ENCODE measurements around the gene GPC6. TPM values are rescaled to one million over a fixed set of nuclear protein-coding genes. Genes with fewer than 3 reads are reported as not detected.

GPC6 gene
- total RNA-seq, 2 experiments from 2014 or later = not detected

DNA sequence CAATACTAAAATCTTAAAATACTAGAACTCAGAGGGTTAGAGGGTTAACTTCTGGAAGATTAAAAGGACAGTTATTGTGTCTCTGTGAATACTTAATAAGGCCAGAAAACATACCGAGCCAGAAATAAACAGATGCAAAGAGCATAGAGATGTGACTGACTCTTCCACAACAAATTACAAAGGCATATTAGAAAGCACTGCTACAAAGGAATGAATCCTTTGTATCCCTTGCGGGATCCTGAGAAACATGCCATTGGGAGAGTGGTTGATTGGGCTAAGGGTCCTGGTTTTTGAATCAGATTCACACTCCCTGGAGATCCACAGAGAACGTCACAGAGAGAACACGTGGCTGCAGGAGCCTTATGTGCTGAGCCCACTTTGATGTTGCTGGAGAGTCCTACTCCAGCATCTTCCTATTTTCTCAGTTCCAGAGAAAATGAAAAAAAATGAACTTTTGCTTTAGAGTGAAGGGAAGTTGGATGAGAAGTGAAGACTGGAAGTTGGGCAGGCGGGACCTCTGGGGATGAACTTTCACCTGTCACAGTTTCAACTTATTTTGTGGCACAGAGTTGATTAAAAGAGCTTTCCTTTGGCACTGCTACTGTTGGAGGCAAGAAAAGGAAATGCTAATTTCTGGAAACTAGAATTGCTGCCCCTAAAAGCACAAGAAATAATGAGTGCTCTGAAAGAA lies 943.0 kb downstream of the GPC6 start:
- Histone ChIP-seq H3K79me2 (ENCODE audit: insufficient read depth, low read depth, low read length) (no peaks in the 10 kb centered on the region), H3K4me2 (ENCODE audit: low read length) (no peak overlapping the region), H3K4me3 (ENCODE audit: low read depth, low read length, poor library complexity, severe bottlenecking) (no peak overlapping the region), H3K36me3 (ENCODE audit: insufficient read depth, low read length) (no peaks in the 10 kb centered on the region), H3K4me1 (ENCODE audit: insufficient read depth, low read length, poor library complexity, severe bottlenecking) (no peaks in the 10 kb centered on the region), H4K20me1 (ENCODE audit: insufficient read depth, low read length) (no peaks in the 10 kb centered on the region), H2AFZ (ENCODE audit: low read length) (no peak overlapping the region), H3K9me2 (ENCODE audit: insufficient read depth, low read length) (no peaks in the 10 kb centered on the region), H3K9me3 (ENCODE audit: low read length) (no peaks in the 10 kb centered on the region), H3K27ac (ENCODE audit: low read depth, low read length, poor library complexity, severe bottlenecking) (no peak overlapping the region)
- no TSS peak for BruUV-seq (replicated peaks)
- DNase-seq (ENCODE audit: low spot score) = no peak
- ChIA-PET POLR2A (no interaction called here), CTCF (ENCODE audit: unreplicated experiment) (no interaction called here)
- intact Hi-C loops (cut with micrococcal nuclease; ENCODE audit: unreplicated experiment) = no loop called here
- no peak for TF ChIP-seq EZH2phosphoT487 (IDR thresholded peaks at IDR 0.05; ENCODE audit: borderline replicate concordance, low read depth, low read length)
- TF ChIP-seq, protein P1, sequence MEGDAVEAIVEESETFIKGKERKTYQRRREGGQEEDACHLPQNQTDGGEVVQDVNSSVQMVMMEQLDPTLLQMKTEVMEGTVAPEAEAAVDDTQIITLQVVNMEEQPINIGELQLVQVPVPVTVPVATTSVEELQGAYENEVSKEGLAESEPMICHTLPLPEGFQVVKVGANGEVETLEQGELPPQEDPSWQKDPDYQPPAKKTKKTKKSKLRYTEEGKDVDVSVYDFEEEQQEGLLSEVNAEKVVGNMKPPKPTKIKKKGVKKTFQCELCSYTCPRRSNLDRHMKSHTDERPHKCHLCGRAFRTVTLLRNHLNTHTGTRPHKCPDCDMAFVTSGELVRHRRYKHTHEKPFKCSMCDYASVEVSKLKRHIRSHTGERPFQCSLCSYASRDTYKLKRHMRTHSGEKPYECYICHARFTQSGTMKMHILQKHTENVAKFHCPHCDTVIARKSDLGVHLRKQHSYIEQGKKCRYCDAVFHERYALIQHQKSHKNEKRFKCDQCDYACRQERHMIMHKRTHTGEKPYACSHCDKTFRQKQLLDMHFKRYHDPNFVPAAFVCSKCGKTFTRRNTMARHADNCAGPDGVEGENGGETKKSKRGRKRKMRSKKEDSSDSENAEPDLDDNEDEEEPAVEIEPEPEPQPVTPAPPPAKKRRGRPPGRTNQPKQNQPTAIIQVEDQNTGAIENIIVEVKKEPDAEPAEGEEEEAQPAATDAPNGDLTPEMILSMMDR (conservative IDR thresholded peaks at IDR 0.05; ENCODE audit: low read length) = no peak

DNA sequence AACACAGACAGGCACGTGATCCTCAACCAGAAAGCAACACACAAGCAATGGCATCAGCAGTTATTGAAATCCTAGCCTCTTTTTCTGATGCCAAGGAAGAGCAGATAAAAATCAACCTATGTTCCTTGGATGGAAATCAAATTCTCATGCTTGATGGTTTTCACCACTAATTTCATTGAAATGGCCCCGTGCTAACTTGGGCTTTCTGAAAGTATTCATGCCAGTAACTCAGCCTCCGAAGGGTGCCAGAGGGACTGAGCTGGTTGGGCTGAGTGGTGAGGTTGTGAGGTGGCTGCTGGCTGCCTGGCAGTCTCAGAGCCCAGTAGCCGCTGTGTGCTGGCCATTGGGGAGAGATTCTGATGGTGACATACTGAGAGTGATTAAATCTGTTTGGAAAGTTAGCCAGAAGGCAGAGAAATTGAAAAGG lies 943.6 kb downstream of the GPC6 start:
- TF ChIP-seq, protein P1 (conservative IDR thresholded peaks at IDR 0.05; ENCODE audit: low read length) = no peak
- Histone ChIP-seq H4K20me1 (ENCODE audit: insufficient read depth, low read length) (no peaks in the 10 kb centered on the region), H2AFZ (ENCODE audit: low read length) (no peak overlapping the region), H3K4me1 (ENCODE audit: insufficient read depth, low read length, poor library complexity, severe bottlenecking) (no peaks in the 10 kb centered on the region), H3K79me2 (ENCODE audit: insufficient read depth, low read depth, low read length) (no peaks in the 10 kb centered on the region), H3K4me3 (ENCODE audit: low read depth, low read length, poor library complexity, severe bottlenecking) (no peak overlapping the region), H3K4me2 (ENCODE audit: low read length) (no peak overlapping the region), H3K9me2 (ENCODE audit: insufficient read depth, low read length) (no peaks in the 10 kb centered on the region), H3K27ac (ENCODE audit: low read depth, low read length, poor library complexity, severe bottlenecking) (no peak overlapping the region), H3K36me3 (ENCODE audit: insufficient read depth, low read length) (no peaks in the 10 kb centered on the region), H3K9me3 (ENCODE audit: low read length) (no peaks in the 10 kb centered on the region)
- intact Hi-C loops (cut with micrococcal nuclease; ENCODE audit: unreplicated experiment) = no loop called here
- no TSS peak for BruUV-seq (replicated peaks)
- CTCF ChIA-PET (ENCODE audit: unreplicated experiment) = no interaction called here
- POLR2A ChIA-PET = no interaction called here
- DNase-seq (ENCODE audit: low spot score) = no peak

DNA sequence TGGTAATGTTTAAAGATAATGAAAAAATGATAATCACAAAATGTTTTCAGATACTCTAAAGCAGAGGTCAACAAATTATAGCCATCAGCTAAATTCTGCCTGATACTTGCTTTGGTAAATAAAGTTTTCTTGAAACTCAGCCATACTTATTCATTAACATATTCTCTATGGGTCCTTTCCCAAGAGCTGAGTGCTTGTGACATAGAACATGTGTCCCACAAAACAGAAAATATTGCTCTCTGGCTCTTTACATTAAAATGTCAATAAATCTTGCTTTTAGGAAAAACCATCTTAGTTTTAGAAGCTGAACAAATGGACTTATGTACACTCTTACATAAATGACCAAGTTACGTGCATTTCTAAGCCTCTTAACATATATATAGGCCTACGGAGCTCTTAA lies 945.8 kb downstream of the GPC6 start:
- no peaks in the 10 kb centered on the region for H3K79me2 ChIP-seq (ENCODE audit: insufficient read depth, low read depth, low read length)
- H3K9me3 ChIP-seq (ENCODE audit: low read length) = no peaks in the 10 kb centered on the region
- no peak overlapping the region for H3K4me3 ChIP-seq (ENCODE audit: low read depth, low read length, poor library complexity, severe bottlenecking)
- H2AFZ ChIP-seq (ENCODE audit: low read length) = no peak overlapping the region
- no peaks in the 10 kb centered on the region for H3K36me3 ChIP-seq (ENCODE audit: insufficient read depth, low read length)
- ChIA-PET CTCF (ENCODE audit: unreplicated experiment) (no interaction called here), POLR2A (no interaction called here)
- no peak for DNase-seq (ENCODE audit: low spot score)
- intact Hi-C loops (cut with micrococcal nuclease; ENCODE audit: unreplicated experiment) = no loop called here
- no peaks in the 10 kb centered on the region for H3K9me2 ChIP-seq (ENCODE audit: insufficient read depth, low read length)
- H4K20me1 ChIP-seq (ENCODE audit: insufficient read depth, low read length) = no peaks in the 10 kb centered on the region
- no peaks in the 10 kb centered on the region for H3K4me1 ChIP-seq (ENCODE audit: insufficient read depth, low read length, poor library complexity, severe bottlenecking)
- H3K27ac ChIP-seq (ENCODE audit: low read depth, low read length, poor library complexity, severe bottlenecking) = no peak overlapping the region
- no peak overlapping the region for H3K4me2 ChIP-seq (ENCODE audit: low read length)
- BruUV-seq (replicated peaks) = no TSS peak
- TF ChIP-seq EZH2phosphoT487 (IDR thresholded peaks at IDR 0.05; ENCODE audit: borderline replicate concordance, low read depth, low read length) = no peak
- TF ChIP-seq, protein P1 (conservative IDR thresholded peaks at IDR 0.05; ENCODE audit: low read length) = no peak

Data from OCI-LY7 (cell line).